ENCODE measurements around the gene CCDC137. TPM values are rescaled to one million over a fixed set of nuclear protein-coding genes. Genes with fewer than 3 reads are reported as not detected.

The CCDC137 gene
- total RNA-seq, 1 donor from 2014 or later = 32.1 TPM

- no peak for DNase-seq (ENCODE audit: extremely low spot score, unreplicated experiment)
- TF ChIP-seq, protein P1, sequence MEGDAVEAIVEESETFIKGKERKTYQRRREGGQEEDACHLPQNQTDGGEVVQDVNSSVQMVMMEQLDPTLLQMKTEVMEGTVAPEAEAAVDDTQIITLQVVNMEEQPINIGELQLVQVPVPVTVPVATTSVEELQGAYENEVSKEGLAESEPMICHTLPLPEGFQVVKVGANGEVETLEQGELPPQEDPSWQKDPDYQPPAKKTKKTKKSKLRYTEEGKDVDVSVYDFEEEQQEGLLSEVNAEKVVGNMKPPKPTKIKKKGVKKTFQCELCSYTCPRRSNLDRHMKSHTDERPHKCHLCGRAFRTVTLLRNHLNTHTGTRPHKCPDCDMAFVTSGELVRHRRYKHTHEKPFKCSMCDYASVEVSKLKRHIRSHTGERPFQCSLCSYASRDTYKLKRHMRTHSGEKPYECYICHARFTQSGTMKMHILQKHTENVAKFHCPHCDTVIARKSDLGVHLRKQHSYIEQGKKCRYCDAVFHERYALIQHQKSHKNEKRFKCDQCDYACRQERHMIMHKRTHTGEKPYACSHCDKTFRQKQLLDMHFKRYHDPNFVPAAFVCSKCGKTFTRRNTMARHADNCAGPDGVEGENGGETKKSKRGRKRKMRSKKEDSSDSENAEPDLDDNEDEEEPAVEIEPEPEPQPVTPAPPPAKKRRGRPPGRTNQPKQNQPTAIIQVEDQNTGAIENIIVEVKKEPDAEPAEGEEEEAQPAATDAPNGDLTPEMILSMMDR (conservative IDR thresholded peaks at IDR 0.05) = no peak
- Mint-ChIP-seq H3K27ac (no peak overlapping the region), H3K27me3 (peaks cover 8% of the 10 kb centered on the region), H3K4me1 (ENCODE audit: unreplicated experiment) (peaks cover 8% of the 10 kb centered on the region), H3K36me3 (no peaks in the 10 kb centered on the region), H3K4me3 (no peak overlapping the region), H3K9me3 (no peaks in the 10 kb centered on the region)
Measured at GRCh38 chr17:81714412-81715106, 48.0 kb downstream of the CCDC137 start.

GRCh38 chr17:81715107-81715871 lies 48.8 kb downstream of the CCDC137 start:
- peaks cover 8% of the 10 kb centered on the region for H3K4me1 Mint-ChIP-seq (ENCODE audit: unreplicated experiment)
- DNase-seq (ENCODE audit: extremely low spot score, unreplicated experiment) = no peak
- H3K9me3 Mint-ChIP-seq = no peaks in the 10 kb centered on the region
- H3K4me3 Mint-ChIP-seq = no peak overlapping the region
- H3K36me3 Mint-ChIP-seq = no peaks in the 10 kb centered on the region
- TF ChIP-seq, protein P1 (conservative IDR thresholded peaks at IDR 0.05) = no peak
- H3K27me3 Mint-ChIP-seq = peaks cover 7% of the 10 kb centered on the region
- H3K27ac Mint-ChIP-seq = no peak overlapping the region

GRCh38 chr17:81715872-81716673 lies 49.5 kb downstream of the CCDC137 start:
- Mint-ChIP-seq H3K27ac (no peak overlapping the region), H3K4me1 (ENCODE audit: unreplicated experiment) (peaks cover 4% of the 10 kb centered on the region), H3K27me3 (no peaks in the 10 kb centered on the region), H3K9me3 (no peaks in the 10 kb centered on the region), H3K36me3 (no peaks in the 10 kb centered on the region), H3K4me3 (no peak overlapping the region)
- TF ChIP-seq, protein P1 (conservative IDR thresholded peaks at IDR 0.05) = no peak
- DNase-seq (ENCODE audit: extremely low spot score, unreplicated experiment) = peak; percentile 67

GRCh38 chr17:81716674-81716996 lies 50.1 kb downstream of the CCDC137 start:
- Mint-ChIP-seq H3K36me3 (no peaks in the 10 kb centered on the region), H3K4me1 (ENCODE audit: unreplicated experiment) (peaks cover 4% of the 10 kb centered on the region), H3K27me3 (no peaks in the 10 kb centered on the region), H3K27ac (no peak overlapping the region), H3K4me3 (no peak overlapping the region), H3K9me3 (no peaks in the 10 kb centered on the region)
- DNase-seq (ENCODE audit: extremely low spot score, unreplicated experiment) = no peak
- TF ChIP-seq, protein P1 (conservative IDR thresholded peaks at IDR 0.05) = no peak

GRCh38 chr17:81717049-81717765 lies 50.7 kb downstream of the CCDC137 start:
- H3K4me3 Mint-ChIP-seq = no peak overlapping the region
- no peak overlapping the region for H3K27ac Mint-ChIP-seq
- H3K36me3 Mint-ChIP-seq = no peaks in the 10 kb centered on the region

More at GRCh38 chr17:81717049-81717765, 50.7 kb downstream of the CCDC137 start:
- Mint-ChIP-seq H3K4me1 (ENCODE audit: unreplicated experiment) (peaks cover 4% of the 10 kb centered on the region), H3K9me3 (no peaks in the 10 kb centered on the region), H3K27me3 (no peaks in the 10 kb centered on the region)
- TF ChIP-seq, protein P1 (conservative IDR thresholded peaks at IDR 0.05) = no peak
- no peak for DNase-seq (ENCODE audit: extremely low spot score, unreplicated experiment)

All from type B pancreatic cell (in vitro differentiated cells).